Neural cell (in vitro differentiated cells): ENCODE data around the gene ARHGAP10.

Experiments
- EP300 ChIP-seq: fragments of 450-650 bp; conservative IDR thresholded peaks from 2 replicates; pipeline ENCODE4 v1.6.1; 2014; ENCODE audit warnings: antibody characterized with exemption, mild to moderate bottlenecking, moderate library complexity; ENCODE audit not compliant: poor library complexity, severe bottlenecking
- POLR2AphosphoS5 ChIP-seq: IDR thresholded peaks from 2 replicates; pipeline ENCODE4 v1.6.1; 2012

DNA sequence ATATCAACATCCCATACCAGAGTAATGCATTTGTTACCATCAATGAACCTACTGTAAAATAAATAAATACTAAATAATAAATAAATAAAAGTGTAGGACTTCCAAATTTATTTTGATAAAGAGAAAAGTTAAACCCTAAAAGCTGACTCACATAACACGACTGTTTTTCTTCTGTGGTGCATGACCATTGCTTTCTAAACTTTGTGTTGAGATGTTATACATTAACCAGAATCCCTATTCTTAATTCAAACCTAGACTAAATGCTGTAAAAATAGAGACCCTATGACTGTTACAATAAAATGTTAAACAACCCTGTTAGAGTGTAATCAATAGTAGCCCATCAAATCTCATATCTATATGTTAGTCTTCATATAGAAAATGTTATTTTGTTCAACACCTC, 27.0 kb upstream of the ARHGAP10 start:
- TF ChIP-seq EP300 (no peak), POLR2AphosphoS5 (no peak)
